Dermis blood vessel endothelial cell (primary cell): ENCODE results near the gene JAKMIP1. TPM values are rescaled to one million over a fixed set of nuclear protein-coding genes. Genes with fewer than 3 reads are reported as not detected.
A peak's percentile ranks its signal among the peaks of the same experiment; 100 is the strongest.

Experiments
- DNase-seq: peaks from one replicate; pipeline ENCODE4 v3.0.0; 2010
- total RNA-seq: library from RNA; depleted of rRNA; stranded (reverse); fragments of >200 nt; gene quantifications from 2 replicates; pipeline ENCODE4 v1.2.3, GENCODE V29; 2014

JAKMIP1 gene
- total RNA-seq, 1 donor from 2014 or later = not detected

- no peak for DNase-seq
These were observed 107.4 kb downstream of the JAKMIP1 start for GRCh38 chr4:6092971-6093370.

GRCh38 chr4:6092131-6092530, 108.2 kb downstream of the JAKMIP1 start:
- DNase-seq = no peak

GRCh38 chr4:6090931-6091330, 109.4 kb downstream of the JAKMIP1 start:
- no peak for DNase-seq

GRCh38 chr4:6088950-6089349, 111.4 kb downstream of the JAKMIP1 start:
- no peak for DNase-seq

GRCh38 chr4:6087669-6088341, 112.5 kb downstream of the JAKMIP1 start:
- DNase-seq = peak; percentile 64

GRCh38 chr4:6086846-6087245, 113.5 kb downstream of the JAKMIP1 start:
- no peak for DNase-seq

- no peak for DNase-seq
These were observed 114.4 kb downstream of the JAKMIP1 start for GRCh38 chr4:6085691-6086628.

- DNase-seq = no peak
These were observed 115.2 kb downstream of the JAKMIP1 start for GRCh38 chr4:6085028-6085690.

GRCh38 chr4:6079965-6080364, 120.4 kb downstream of the JAKMIP1 start:
- DNase-seq = no peak

GRCh38 chr4:6078560-6078959, 121.8 kb downstream of the JAKMIP1 start:
- no peak for DNase-seq

- no peak for DNase-seq
These were observed 124.0 kb downstream of the JAKMIP1 start for GRCh38 chr4:6076391-6076790.

- no peak for DNase-seq
These were observed 125.6 kb downstream of the JAKMIP1 start for GRCh38 chr4:6074758-6075157.

GRCh38 chr4:6071959-6072720, 128.2 kb downstream of the JAKMIP1 start:
- DNase-seq = no peak

GRCh38 chr4:6071191-6071958, 129.0 kb downstream of the JAKMIP1 start:
- DNase-seq = no peak

GRCh38 chr4:6069845-6070709, 130.3 kb downstream of the JAKMIP1 start:
- DNase-seq = no peak

GRCh38 chr4:6068986-6069385, 131.4 kb downstream of the JAKMIP1 start:
- no peak for DNase-seq

- no peak for DNase-seq
These were observed 134.3 kb downstream of the JAKMIP1 start for GRCh38 chr4:6065934-6066590.

- DNase-seq = no peak
These were observed 135.2 kb downstream of the JAKMIP1 start for GRCh38 chr4:6065166-6065565.

GRCh38 chr4:6064383-6064782, 136.0 kb downstream of the JAKMIP1 start:
- DNase-seq = no peak

- no peak for DNase-seq
These were observed 136.7 kb downstream of the JAKMIP1 start for GRCh38 chr4:6063684-6064083.
